HepG2 (cell line): Measurements from ENCODE around the gene CACNG1. TPM values are rescaled to one million over a fixed set of nuclear protein-coding genes. Genes with fewer than 3 reads are reported as not detected.

Source experiments
- ATAC-seq: fragments of 200-7000 bp; cut with Tn5 transposase; 3 replicates; pipeline ENCODE4 v1.9.1; 2020; ENCODE audit warnings: mild to moderate bottlenecking, moderate library complexity
- BruUV-seq: library from RNA; stranded (reverse); fragments of 400-500 nt; replicated peaks from 2 replicates; lab custom pipeline; 2021; lab: Mats Ljungman, UMichigan
- CTCF ChIA-PET: fragments of 300-600 bp; formaldehyde crosslinking; extraction: SDS; loops from one replicate; lab custom pipeline; 2021; ENCODE audit warnings: low total read pairs, inconsistent platforms, low intra/inter-chr PET ratio; lab: Yijun Ruan, JAX
- POLR2A ChIA-PET: fragments of 350-600 bp; sonication (Branson Sonifier 250); formaldehyde crosslinking; loops from one replicate; lab custom pipeline; 2020; ENCODE audit warnings: antibody characterized with exemption, inconsistent platforms; lab: Yijun Ruan, JAX
- DNase-seq: peaks from one replicate; pipeline ENCODE4 v3.0.0-alpha.2; 2015; ENCODE audit warnings: low spot score
- FAIRE-seq: peaks from 3 replicates; lab custom pipeline; 2011; peaks lifted over from hg19 to GRCh38; lab: Jason Lieb, UNC
- H2AFZ ChIP-seq: one replicate; pipeline ENCODE4 v1.6.1; 2011; ENCODE audit warnings: low read length, inconsistent platforms
- H3K27ac ChIP-seq: fragments of 300-600 bp; 3 replicates; pipeline ENCODE4 v1.8.0; 2011; ENCODE audit warnings: mixed run types, mild to moderate bottlenecking, mixed read lengths, low read length, inconsistent platforms; ENCODE audit not compliant: insufficient read depth; ENCODE audit errors: extremely low read length
- H3K27me3 ChIP-seq, 2 experiments: fragments of 200-600 bp in 1 of 2; 2 replicates in 1 of 2; 3 replicates in 1 of 2; pipeline versions ENCODE4 v1.6.0 to v1.8.0; 2011; ENCODE audit warnings: low read length in 2 of 2, mild to moderate bottlenecking in 2 of 2, moderate library complexity in 2 of 2, inconsistent platforms in 1 of 2; ENCODE audit not compliant: insufficient read depth in 2 of 2, control insufficient read depth in 1 of 2
- H3K36me3 ChIP-seq, 2 experiments: fragments of 200-600 bp in 1 of 2; replicated peaks in 1 of 2; 2 replicates in 1 of 2; 3 replicates in 1 of 2; pipeline versions ENCODE4 v1.5.1 to v1.8.0; 2011; ENCODE audit warnings: low read length in 2 of 2, inconsistent platforms in 1 of 2; ENCODE audit not compliant: insufficient read depth in 2 of 2, control insufficient read depth in 1 of 2
- H3K4me1 ChIP-seq: 2 replicates; pipeline ENCODE4 v1.5.1; 2012; ENCODE audit warnings: low read length, inconsistent platforms; ENCODE audit not compliant: insufficient read depth
- H3K4me2 ChIP-seq: 2 replicates; pipeline ENCODE4 v1.6.0; 2011; ENCODE audit warnings: low read depth, low read length, inconsistent platforms
- H3K4me3 ChIP-seq, 3 experiments: fragments of 200-600 bp in 1 of 3; sonication (generic), shearing (Covaris generic) in 1 of 3; replicated peaks in 1 of 3; 2 replicates each; pipeline ENCODE4 v1.5.1; 2011 to 2016; ENCODE audit warnings: low read length in 3 of 3, inconsistent platforms in 2 of 3, low read depth in 2 of 3, mild to moderate bottlenecking in 2 of 3, control low read depth in 1 of 3, mixed read lengths in 1 of 3; ENCODE audit not compliant: insufficient read depth in 1 of 3
- H3K79me2 ChIP-seq: one replicate; pipeline ENCODE4 v1.6.1; 2011; ENCODE audit warnings: low read length, inconsistent platforms; ENCODE audit not compliant: insufficient read depth
- H3K9ac ChIP-seq: 2 replicates; pipeline ENCODE4 v1.6.0; 2011; ENCODE audit warnings: mild to moderate bottlenecking, low read depth, low read length, inconsistent platforms; ENCODE audit not compliant: insufficient read depth
- H3K9me3 ChIP-seq: 2 replicates; pipeline ENCODE4 v1.5.1; 2012; ENCODE audit warnings: mild to moderate bottlenecking, low read length
- H4K20me1 ChIP-seq: 2 replicates; pipeline ENCODE4 v1.6.0; 2011; ENCODE audit warnings: inconsistent platforms, mild to moderate bottlenecking, low read length, moderate library complexity; ENCODE audit not compliant: insufficient read depth
- ARID3A ChIP-seq: IDR thresholded peaks from 2 replicates; pipeline ENCODE4 v1.6.1; 2012; ENCODE audit warnings: low read depth, low read length, improper control_type of control experiment
- CCDC6 ChIP-seq: sonication (generic); formaldehyde crosslinking; IDR thresholded peaks from 2 replicates; pipeline ENCODE4 v1.8.1; 2022; ENCODE audit warnings: mild to moderate bottlenecking, missing genetic modification reagents, moderate library complexity
- HOXA3 ChIP-seq: sonication (generic); formaldehyde crosslinking; IDR thresholded peaks from 2 replicates; pipeline ENCODE4 v1.5.0; 2020; ENCODE audit warnings: missing genetic modification reagents
- MIER2 ChIP-seq: IDR thresholded peaks from 2 replicates; pipeline ENCODE4 v1.6.1; 2016; ENCODE audit warnings: missing biosample characterization, missing genetic modification reagents
- PHB2 ChIP-seq: fragments of 450-650 bp; IDR thresholded peaks from 2 replicates; pipeline ENCODE4 v1.6.1; 2018; ENCODE audit not compliant: partially characterized antibody
- SOX6 ChIP-seq, 2 experiments: fragments of 450-650 bp in 1 of 2; sonication (generic) in 1 of 2; formaldehyde crosslinking in 1 of 2; IDR thresholded peaks; 2 replicates each; pipeline versions ENCODE4 v1.4.0 to v1.6.1; 2017 to 2020; ENCODE audit warnings: antibody characterized with exemption in 1 of 2, mild to moderate bottlenecking in 1 of 2, missing genetic modification reagents in 1 of 2
- TBP ChIP-seq: sonication (generic); formaldehyde crosslinking; IDR thresholded peaks from 2 replicates; pipeline ENCODE4 v1.5.0; 2020; ENCODE audit warnings: missing genetic modification reagents
- ZNF101 ChIP-seq: sonication (generic); formaldehyde crosslinking; IDR thresholded peaks from 2 replicates; pipeline ENCODE4 v1.4.0; 2020; ENCODE audit warnings: mild to moderate bottlenecking, low read depth, missing genetic modification reagents, borderline replicate concordance
- WGBS: methylation state at CpG from one replicate; pipeline ENCODE4 v1.1.6; 2017; ENCODE audit warnings: low lambda C conversion rate; 5-methylcytosine and 5-hydroxymethylcytosine counted together
- in situ Hi-C: cut with HindIII; loops from 2 replicates; pipeline ENCODE4 v1.10.0; 2017; ENCODE audit warnings: low pct_unique_long_range_greater_than_20kb; ENCODE audit not compliant: extremely low pct_ligation_motif_present
- intact Hi-C: fragments of 100-400 bp; cut with micrococcal nuclease; formaldehyde crosslinking; loops from one replicate; pipeline ENCODE4 v1.10.0; 2022; ENCODE audit not compliant: unreplicated experiment
- polyA plus RNA-seq, 8 experiments: library from polyadenylated mRNA; depleted of rRNA in 3 of 8; stranded (reverse) in 7 of 8; unstranded in 1 of 8; fragments of >200 nt; fragmentation: Illumina TruSeq in 4 of 8; extraction: Trizol in 4 of 8; gene quantifications; 2 replicates each; pipeline versions ENCODE4 v1.2.1 to v1.2.3, GENCODE V29; 2011 to 2016; ENCODE audit warnings: low read depth in 4 of 8, missing spikeins in 1 of 8, mixed read lengths in 1 of 8; ENCODE audit not compliant: insufficient read depth in 1 of 8
- total RNA-seq, 5 experiments: library from RNA; depleted of rRNA; stranded (reverse); fragments of >200 nt; fragmentation: Illumina TruSeq; extraction: Trizol; gene quantifications; 2 replicates each; pipeline ENCODE4 v1.2.3, GENCODE V29; 2016; ENCODE audit warnings: low read depth in 1 of 5

Gene CACNG1
- total and polyA plus RNA-seq, 2 of the 13 experiments (the other 11 are each of a cell fraction or from before 2014, with no cell fraction given): not detected

DNA sequence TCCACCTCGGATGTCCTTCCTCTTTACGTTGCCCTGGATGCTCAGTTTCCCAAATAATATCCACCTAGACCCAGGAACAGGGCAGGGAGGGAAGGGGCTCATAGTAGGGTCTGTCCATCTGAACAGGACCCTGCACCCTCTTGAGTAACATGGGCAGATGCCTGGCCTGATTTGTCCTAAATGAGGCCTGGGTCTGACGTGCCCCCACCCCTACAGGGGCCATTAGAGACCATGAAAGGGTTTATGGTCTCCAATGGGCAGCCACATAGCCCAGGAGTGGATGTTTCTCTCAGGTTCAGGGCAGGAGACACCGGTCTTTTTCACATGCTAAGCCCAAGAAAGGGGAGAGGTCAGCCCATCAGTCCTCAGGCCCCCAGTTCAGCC lies 6.8 kb downstream of the CACNG1 start:
- no peak for TF ChIP-seq ARID3A
- TF ChIP-seq MIER2: no peak
- TF ChIP-seq ZNF101 (CRISPR knock-in tag): no peak
- TF ChIP-seq PHB2: no peak
- no peak for TF ChIP-seq SOX6 (IDR thresholded peaks at IDR 0.05)
- no peak for TF ChIP-seq SOX6 (CRISPR knock-in tag; IDR thresholded peaks at IDR 0.05)
- no peak for DNase-seq
- WGBS: 9% methylated on average over 3 of the region's 4 CpGs
- ChIA-PET POLR2A (no interaction called here), CTCF (no interaction called here)
- no peak overlapping the region for H2AFZ ChIP-seq
- H3K36me3 ChIP-seq: no peaks in the 10 kb centered on the region
- no peak overlapping the region for H3K9ac ChIP-seq
- peaks cover 24% of the 10 kb centered on the region for H3K9me3 ChIP-seq
- H3K27me3 ChIP-seq: peaks cover 5 to 33% of the 10 kb centered on the region in 2 experiments; a peak in 3 of 5 replicates
- H3K79me2 ChIP-seq: no peaks in the 10 kb centered on the region
- no peak overlapping the region for H3K4me2 ChIP-seq
- in situ Hi-C loops: no loop called here
- H3K4me3 ChIP-seq: no peak overlapping the region
- no peak for FAIRE-seq
- no TSS peak for BruUV-seq
- ATAC-seq: no peak
- no peaks in the 10 kb centered on the region for H4K20me1 ChIP-seq
- H3K4me1 ChIP-seq: peaks cover 8% of the 10 kb centered on the region
- intact Hi-C loops: loop anchor here (1.0 kb wide), 1 partner anchor 18 kb away; no protein-coding TSS in a partner anchor
- H3K27ac ChIP-seq: no peak overlapping the region

DNA sequence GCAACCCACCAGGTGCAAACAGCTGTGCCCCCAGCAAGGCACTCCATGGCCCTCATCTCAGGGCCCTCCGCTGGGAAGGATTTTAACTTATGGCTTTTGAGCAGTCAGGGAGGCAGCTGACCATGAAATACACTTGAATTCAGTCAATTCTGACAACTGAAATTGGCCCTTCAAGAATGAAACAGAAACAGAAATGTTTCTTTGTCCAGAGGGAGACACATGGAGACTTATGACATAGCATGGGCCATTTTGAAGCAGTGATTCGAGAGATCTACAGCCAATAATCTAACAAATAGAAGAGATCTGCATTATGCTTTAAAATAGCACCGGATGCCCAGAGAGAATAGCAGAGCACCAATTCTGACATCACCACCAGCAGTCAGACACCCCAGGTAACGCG lies 7.5 kb downstream of the CACNG1 start:
- no peak overlapping the region for H3K9ac ChIP-seq
- in situ Hi-C loops (no loop called here), intact Hi-C loops (loop anchor here (1.0 kb wide), 1 partner anchor 19 kb away; no protein-coding TSS in a partner anchor)
- H4K20me1 ChIP-seq: no peaks in the 10 kb centered on the region
- no peaks in the 10 kb centered on the region for H3K79me2 ChIP-seq
- no peak overlapping the region for H2AFZ ChIP-seq
- peaks cover 5 to 33% of the 10 kb centered on the region in 2 experiments; a peak in 3 of 5 replicates for H3K27me3 ChIP-seq
- peaks cover 7% of the 10 kb centered on the region for H3K4me1 ChIP-seq
- peaks cover 24% of the 10 kb centered on the region for H3K9me3 ChIP-seq
- H3K27ac ChIP-seq: no peak overlapping the region
- ChIA-PET CTCF (no interaction called here), POLR2A (no interaction called here)
- no peak for DNase-seq
- no peaks in the 10 kb centered on the region for H3K36me3 ChIP-seq
- no peak for FAIRE-seq
- H3K4me3 ChIP-seq: no peak overlapping the region
- H3K4me2 ChIP-seq: no peak overlapping the region
- TF ChIP-seq CCDC6 (no peak), TBP (no peak), HOXA3 (CRISPR knock-in tag) (no peak)
- BruUV-seq: no TSS peak
- no peak for ATAC-seq
- 66% methylated on average over 5 of the region's 5 CpGs for WGBS
